ENCODE results near the gene CLASP1.
"Not testable (repeated sequence)": the region's sequence is repeated elsewhere in the genome, so short reads cannot be mapped to it uniquely, and the experiment has no call there.

CLASP1 gene

GRCh38 chr2:121558329-121558728 is 90.9 kb downstream of the CLASP1 start:
- H3K4me3 Mint-ChIP-seq, result no peak overlapping the region

GRCh38 chr2:121555008-121555407 is 94.3 kb downstream of the CLASP1 start:
- no peak overlapping the region for H3K27ac Mint-ChIP-seq
- DNase-seq, result no peak
- no peak for ATAC-seq
- no peak overlapping the region for H3K4me3 Mint-ChIP-seq
- H3K9me3 Mint-ChIP-seq, result peaks cover 12 to 21% of the 10 kb centered on the region in 2 donors
- H3K4me1 Mint-ChIP-seq, result peaks cover 45% of the 10 kb centered on the region
- H3K27me3 Mint-ChIP-seq, result no peaks in the 10 kb centered on the region

More at GRCh38 chr2:121558329-121558728, 90.9 kb downstream of the CLASP1 start:
- DNase-seq, result no peak
- H3K4me1 Mint-ChIP-seq, result peaks cover 40% of the 10 kb centered on the region
- H3K27me3 Mint-ChIP-seq, result no peaks in the 10 kb centered on the region
- no peak overlapping the region for H3K27ac Mint-ChIP-seq
- H3K9me3 Mint-ChIP-seq, result no peaks in the 10 kb centered on the region
- no peak for ATAC-seq

- not testable (repeated sequence) for ATAC-seq, DNase-seq, H3K4me3 Mint-ChIP-seq, H3K27me3 Mint-ChIP-seq, H3K27ac Mint-ChIP-seq
- Mint-ChIP-seq H3K9me3 (peaks cover 21 to 28% of the 10 kb centered on the region in 2 donors), H3K4me1 (peaks cover 66% of the 10 kb centered on the region)
Observed at GRCh38 chr2:121552477-121553180, 96.6 kb downstream of the CLASP1 start.

GRCh38 chr2:121550669-121551068 is 98.6 kb downstream of the CLASP1 start:
- H3K4me3 Mint-ChIP-seq, result no peak overlapping the region
- DNase-seq (no peak), ATAC-seq (no peak)
- H3K27ac Mint-ChIP-seq, result no peak overlapping the region
- H3K27me3 Mint-ChIP-seq, result no peaks in the 10 kb centered on the region
- peaks cover 58% of the 10 kb centered on the region for H3K4me1 Mint-ChIP-seq
- peaks cover 21 to 28% of the 10 kb centered on the region in 2 donors for H3K9me3 Mint-ChIP-seq

- no peak overlapping the region for H3K4me3 Mint-ChIP-seq
- peaks cover 21 to 24% of the 10 kb centered on the region in 2 donors for H3K9me3 Mint-ChIP-seq
- H3K27me3 Mint-ChIP-seq, result no peaks in the 10 kb centered on the region
- no peak for ATAC-seq
- H3K27ac Mint-ChIP-seq, result no peak overlapping the region
- peaks cover 50% of the 10 kb centered on the region for H3K4me1 Mint-ChIP-seq
- DNase-seq, result no peak
Observed at GRCh38 chr2:121547646-121548045, 101.6 kb downstream of the CLASP1 start.

GRCh38 chr2:121545913-121546312 is 103.3 kb downstream of the CLASP1 start:
- no peak overlapping the region for H3K4me3 Mint-ChIP-seq
- H3K4me1 Mint-ChIP-seq, result peaks cover 35% of the 10 kb centered on the region
- DNase-seq (no peak), ATAC-seq (no peak)
- no peaks in the 10 kb centered on the region for H3K27me3 Mint-ChIP-seq
- peaks cover 17 to 19% of the 10 kb centered on the region in 2 donors for H3K9me3 Mint-ChIP-seq
- H3K27ac Mint-ChIP-seq, result peak overlapping the region in 1 of 2 donors; percentile 23

- DNase-seq (no peak), ATAC-seq (no peak)
- no peak overlapping the region for H3K4me3 Mint-ChIP-seq
- H3K27ac Mint-ChIP-seq, result no peak overlapping the region
- no peaks in the 10 kb centered on the region for H3K27me3 Mint-ChIP-seq
- H3K9me3 Mint-ChIP-seq, result peaks cover 10 to 12% of the 10 kb centered on the region in 2 donors
- peaks cover 30% of the 10 kb centered on the region for H3K4me1 Mint-ChIP-seq
Observed at GRCh38 chr2:121545257-121545656, 104.0 kb downstream of the CLASP1 start.

- no peak overlapping the region for H3K27ac Mint-ChIP-seq
- DNase-seq (no peak), ATAC-seq (no peak)
- H3K9me3 Mint-ChIP-seq, result no peaks in the 10 kb centered on the region
- no peaks in the 10 kb centered on the region for H3K27me3 Mint-ChIP-seq
- H3K4me3 Mint-ChIP-seq, result no peak overlapping the region
- H3K4me1 Mint-ChIP-seq, result peaks cover 24% of the 10 kb centered on the region
Observed at GRCh38 chr2:121541495-121541894, 107.8 kb downstream of the CLASP1 start.

GRCh38 chr2:121539750-121540469 is 109.4 kb downstream of the CLASP1 start:
- Mint-ChIP-seq H3K27me3 (no peaks in the 10 kb centered on the region), H3K4me3 (peak overlapping the region in 1 of 2 donors; percentile 14), H3K27ac (no peak overlapping the region), H3K9me3 (no peaks in the 10 kb centered on the region), H3K4me1 (peaks cover 26% of the 10 kb centered on the region)
- ATAC-seq (no peak), DNase-seq (no peak)

- H3K27ac Mint-ChIP-seq, result no peak overlapping the region
- H3K4me1 Mint-ChIP-seq, result peaks cover 46% of the 10 kb centered on the region
- no peaks in the 10 kb centered on the region for H3K9me3 Mint-ChIP-seq
- ATAC-seq (no peak), DNase-seq (no peak)
- no peak overlapping the region for H3K4me3 Mint-ChIP-seq
- H3K27me3 Mint-ChIP-seq, result no peaks in the 10 kb centered on the region
Observed at GRCh38 chr2:121536850-121537557, 112.3 kb downstream of the CLASP1 start.

- ATAC-seq, result no peak
Observed at GRCh38 chr2:121536347-121536746, 112.9 kb downstream of the CLASP1 start.

GRCh38 chr2:121534007-121534406 is 115.3 kb downstream of the CLASP1 start:
- no peaks in the 10 kb centered on the region for H3K9me3 Mint-ChIP-seq
- no peaks in the 10 kb centered on the region for H3K27me3 Mint-ChIP-seq
- ATAC-seq (no peak), DNase-seq (no peak)
- no peak overlapping the region for H3K4me3 Mint-ChIP-seq
- peaks cover 51% of the 10 kb centered on the region for H3K4me1 Mint-ChIP-seq
- no peak overlapping the region for H3K27ac Mint-ChIP-seq

More at GRCh38 chr2:121536347-121536746, 112.9 kb downstream of the CLASP1 start:
- Mint-ChIP-seq H3K4me1 (peaks cover 52% of the 10 kb centered on the region), H3K27ac (no peak overlapping the region), H3K9me3 (no peaks in the 10 kb centered on the region), H3K4me3 (no peak overlapping the region), H3K27me3 (no peaks in the 10 kb centered on the region)
- no peak for DNase-seq

GRCh38 chr2:121532894-121533293 is 116.4 kb downstream of the CLASP1 start:
- peaks cover 62% of the 10 kb centered on the region for H3K4me1 Mint-ChIP-seq
- ATAC-seq (no peak), DNase-seq (no peak)
- no peak overlapping the region for H3K4me3 Mint-ChIP-seq
- no peaks in the 10 kb centered on the region for H3K9me3 Mint-ChIP-seq
- no peak overlapping the region for H3K27ac Mint-ChIP-seq
- H3K27me3 Mint-ChIP-seq, result no peaks in the 10 kb centered on the region

- Mint-ChIP-seq H3K27ac (no peak overlapping the region), H3K9me3 (no peaks in the 10 kb centered on the region), H3K4me1 (peaks cover 65% of the 10 kb centered on the region), H3K27me3 (no peaks in the 10 kb centered on the region), H3K4me3 (peak overlapping the region in 1 of 2 donors; percentile 29)
- ATAC-seq, result no peak
- no peak for DNase-seq
Observed at GRCh38 chr2:121532347-121532766, 116.9 kb downstream of the CLASP1 start.

GRCh38 chr2:121530212-121530705 is 119.0 kb downstream of the CLASP1 start:
- DNase-seq (no peak), ATAC-seq (peak; percentile 77)
- Mint-ChIP-seq H3K27ac (peak overlapping the region; percentile 99), H3K4me3 (peak overlapping the region; percentile 92 to 94), H3K9me3 (no peaks in the 10 kb centered on the region), H3K27me3 (no peaks in the 10 kb centered on the region), H3K4me1 (peaks cover 71% of the 10 kb centered on the region)

All from stimulated activated naive CD8-positive, alpha-beta T cell treated with anti-CD3 and anti-CD28 coated beads, Interleukin-15, amount 100 ng/mL, for 72 hours (primary cell).